Left kidney (tissue), 8 donors: ENCODE measurements around the gene SH3D21. TPM values are rescaled to one million over a fixed set of nuclear protein-coding genes. Genes with fewer than 3 reads are reported as not detected.

Source experiments
- DNase-seq: peaks from one replicate; pipeline ENCODE4 v3.0.0-alpha.2; 2013
- long read RNA-seq, 8 donors: transcript quantifications; one replicate each; lab custom pipeline, GENCODE V29; 2026
- polyA plus RNA-seq: library from polyadenylated mRNA; unstranded; fragments of 120-200 nt; gene quantifications from one replicate; pipeline ENCODE4 v1.2.1, GENCODE V29; 2013; ENCODE audit not compliant: insufficient read length

The SH3D21 gene
- 31.2 TPM for polyA plus RNA-seq
- long read RNA-seq, donor 1, partial matches to known transcripts: 34 of 241 reads
- long read RNA-seq, donor 1, other reads (novel, unspliced or antisense): 207 of 241 reads
- long read RNA-seq, donor 2, partial matches to known transcripts: 22 of 180 reads
- long read RNA-seq, donor 2, other reads (novel, unspliced or antisense): 158 of 180 reads
- long read RNA-seq, donor 3, partial matches to known transcripts: 13 of 116 reads
- long read RNA-seq, donor 3, other reads (novel, unspliced or antisense): 103 of 116 reads
- long read RNA-seq, donor 4: 0 reads
- long read RNA-seq, donor 5, partial matches to known transcripts: 18 of 352 reads
- long read RNA-seq, donor 5, other reads (novel, unspliced or antisense): 334 of 352 reads
- long read RNA-seq, donor 6: 0 reads
- long read RNA-seq, donor 7, partial matches to known transcripts: 29 of 293 reads
- long read RNA-seq, donor 7, other reads (novel, unspliced or antisense): 264 of 293 reads
- long read RNA-seq, donor 8: 0 reads

DNA sequence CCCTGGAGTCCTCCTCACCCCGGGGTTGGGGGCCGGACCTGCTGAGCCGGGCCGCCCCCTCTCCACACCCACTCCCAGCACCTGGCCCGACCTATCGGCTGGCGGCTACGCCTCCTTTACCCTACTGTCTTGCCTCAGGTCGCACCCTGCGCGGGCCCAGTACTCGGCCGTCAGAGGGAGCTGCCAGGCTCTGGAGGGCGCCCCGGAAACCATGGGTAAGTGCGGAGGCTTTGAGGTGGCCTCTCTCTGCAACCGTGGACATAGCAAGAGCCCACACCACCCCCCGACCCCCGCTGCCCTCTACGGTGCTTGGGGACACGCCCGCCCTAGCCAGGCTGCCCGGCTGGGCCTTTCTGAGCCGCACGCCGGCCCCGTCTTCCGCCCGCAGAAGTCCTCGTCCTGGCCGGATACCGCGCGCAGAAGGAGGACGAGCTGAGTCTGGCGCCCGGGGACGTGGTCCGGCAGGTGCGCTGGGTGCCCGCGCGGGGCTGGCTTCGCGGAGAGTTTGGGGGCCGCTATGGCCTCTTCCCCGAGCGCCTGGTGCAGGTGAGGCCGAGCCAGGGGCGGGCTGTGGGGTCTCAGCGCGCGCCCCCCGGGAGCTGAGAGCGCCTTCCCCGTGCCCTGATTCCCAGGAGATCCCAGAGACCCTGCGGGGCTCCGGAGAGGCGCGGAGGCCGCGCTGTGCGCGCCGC, at the start of gene SH3D21:
TSS of gene SH3D21 (plus strand) at position 159 of the 692 bp plus-strand sequence. CDS start at position 212, 53 bp downstream.
- no peak for DNase-seq

DNA sequence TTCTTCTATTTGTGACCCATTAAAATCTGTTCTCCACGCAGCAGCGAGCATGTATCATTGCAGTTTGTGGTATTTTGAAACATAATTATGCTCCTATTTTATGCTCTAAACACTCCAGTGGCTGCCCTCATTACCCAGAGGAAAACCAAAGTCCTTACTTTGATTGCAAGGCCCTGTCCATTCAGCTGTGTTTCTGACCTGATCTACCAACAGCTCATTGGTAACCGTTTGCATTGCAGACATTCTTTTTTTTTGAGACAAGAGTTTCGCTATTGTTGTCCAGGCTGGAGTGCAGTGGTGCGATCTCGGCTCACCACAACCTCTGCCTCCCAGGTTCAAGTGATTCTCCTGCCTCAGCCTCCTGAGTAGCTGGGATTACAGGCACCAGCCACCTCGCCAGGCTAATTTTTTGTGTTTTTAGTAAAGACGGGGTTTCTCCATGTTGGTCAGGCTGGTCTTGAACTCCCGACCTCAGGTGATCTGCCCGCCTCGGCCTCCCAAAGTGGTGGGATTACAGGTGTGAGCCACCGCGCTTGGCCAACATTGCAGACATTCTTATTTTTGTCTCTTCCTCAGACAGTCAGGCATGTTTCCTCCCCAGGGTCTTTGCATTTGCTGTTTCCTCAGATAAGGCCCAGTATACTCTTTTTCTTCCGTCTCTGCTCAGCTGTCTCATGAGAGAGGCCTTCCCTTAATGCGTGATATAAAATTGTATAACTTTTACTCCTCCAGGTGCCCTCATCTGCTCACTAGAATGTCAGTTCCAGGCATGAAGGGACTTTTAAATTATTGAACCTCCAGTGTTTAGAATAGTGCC, 49.4 kb upstream of the SH3D21 start:
- no peak for DNase-seq

DNA sequence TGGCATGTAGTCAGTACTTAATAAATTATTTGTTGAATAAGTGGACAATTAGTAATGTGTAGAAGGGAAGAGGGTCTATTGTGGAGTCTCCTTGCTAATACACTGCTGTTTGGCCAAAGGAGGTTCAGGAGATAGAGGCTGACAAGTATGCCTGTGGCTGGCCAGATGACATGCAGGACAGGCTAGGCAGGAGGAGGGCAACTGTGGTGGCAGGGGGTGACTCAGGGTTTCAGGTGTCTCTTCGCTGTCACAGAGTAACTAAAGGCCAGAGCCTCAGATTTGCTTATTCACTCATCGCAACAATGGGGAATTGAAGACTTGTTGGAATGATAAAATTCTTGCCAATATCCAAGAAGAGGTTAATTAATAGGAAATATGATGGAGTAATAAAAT, 48.8 kb upstream of the SH3D21 start:
- no peak for DNase-seq

DNA sequence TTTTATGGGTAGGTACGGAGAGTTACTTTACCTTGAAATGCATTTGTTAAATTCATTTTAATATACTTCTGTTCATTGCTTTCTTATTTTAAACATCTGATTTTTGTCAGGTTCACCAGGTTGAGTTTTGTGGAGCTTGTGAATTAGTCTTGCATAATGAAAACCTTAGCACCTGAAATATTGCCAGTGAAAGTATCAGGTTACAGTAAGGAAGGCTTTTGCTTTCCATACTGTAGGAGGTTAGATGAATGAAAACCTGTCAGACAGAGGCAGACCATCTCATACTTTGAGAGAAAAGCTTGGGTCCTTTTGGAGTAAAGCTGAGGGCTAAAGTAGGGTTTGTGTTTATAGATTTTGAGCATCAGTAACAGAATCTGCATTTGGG, 47.2 kb upstream of the SH3D21 start:
- no peak for DNase-seq

DNA sequence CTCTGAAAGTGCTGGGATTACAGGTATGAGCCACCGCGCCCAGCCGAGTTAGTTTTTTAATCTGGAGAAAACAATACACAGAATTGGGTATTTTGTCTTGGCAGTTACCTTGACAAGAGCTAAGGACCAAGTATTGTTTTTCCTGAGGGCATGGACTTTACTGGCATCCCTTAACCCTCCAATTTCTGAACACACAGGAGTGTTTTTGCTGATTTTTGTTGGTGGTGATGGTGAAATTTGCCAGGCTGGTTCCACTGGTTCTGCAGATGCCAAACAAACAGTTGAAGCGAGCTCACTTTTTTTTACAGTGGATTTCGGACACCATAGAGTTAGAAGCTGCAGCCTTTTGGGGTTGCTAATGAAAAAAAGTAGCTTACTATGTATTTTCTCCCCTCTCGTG, 37.2 kb upstream of the SH3D21 start:
- no peak for DNase-seq

DNA sequence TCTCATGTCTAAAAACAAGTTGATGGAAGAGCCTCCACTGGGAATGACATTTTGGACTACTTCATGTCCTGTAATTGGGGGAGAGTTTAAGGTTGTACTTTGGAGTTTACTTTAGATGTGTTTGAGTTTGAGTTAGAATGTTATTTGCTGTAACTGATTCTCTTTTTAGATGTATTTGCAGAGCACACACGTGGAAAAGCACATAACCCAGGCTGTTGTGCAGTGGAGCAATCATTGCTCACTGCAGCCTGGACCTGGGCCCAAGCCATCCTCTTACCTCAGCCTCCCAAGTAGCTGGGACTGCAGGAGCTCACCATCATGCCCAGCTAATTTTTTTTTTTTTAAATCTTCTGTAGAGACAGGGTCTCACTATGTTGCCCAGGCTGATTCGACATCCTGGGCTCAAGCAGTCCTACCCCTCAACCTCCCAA, 36.7 kb upstream of the SH3D21 start:
- DNase-seq: no peak

DNA sequence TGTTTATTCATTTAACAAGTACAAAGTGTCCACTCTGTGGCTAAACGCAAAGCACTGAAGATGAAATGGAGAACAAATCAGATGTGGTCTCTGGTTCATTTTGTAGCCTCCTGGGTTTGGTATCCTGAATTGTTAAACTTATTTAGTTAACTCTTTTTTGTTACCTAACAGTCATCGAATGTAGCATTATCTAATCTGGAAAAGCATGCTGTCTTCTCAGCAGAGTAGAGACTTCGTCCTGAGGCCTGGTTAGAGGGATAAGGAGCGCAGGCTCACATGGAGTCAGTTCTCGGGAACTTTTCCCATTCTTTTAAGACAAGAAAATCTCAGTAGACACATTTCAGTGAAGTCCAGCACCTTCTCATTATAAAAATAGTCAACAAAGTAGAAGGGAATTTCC, 33.1 kb upstream of the SH3D21 start:
- DNase-seq: no peak

DNA sequence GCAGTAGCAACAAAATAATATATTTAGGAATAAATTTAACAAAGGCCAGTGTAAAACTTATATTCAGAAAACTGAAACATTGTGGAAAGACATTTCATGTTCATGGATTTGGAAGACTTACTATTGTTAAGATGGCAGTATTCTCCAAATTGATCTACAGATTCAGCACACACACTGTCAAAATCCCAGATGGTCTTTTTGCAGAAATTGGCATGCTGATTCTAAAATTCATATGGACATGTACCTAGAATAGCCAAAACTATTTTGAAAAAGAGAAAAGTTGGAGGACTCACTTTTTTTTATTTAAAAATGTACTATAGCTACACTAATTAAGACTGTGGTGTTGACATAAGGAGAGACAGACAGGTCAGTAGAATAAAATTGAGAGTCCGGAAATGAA, 32.0 kb upstream of the SH3D21 start:
- no peak for DNase-seq

DNA sequence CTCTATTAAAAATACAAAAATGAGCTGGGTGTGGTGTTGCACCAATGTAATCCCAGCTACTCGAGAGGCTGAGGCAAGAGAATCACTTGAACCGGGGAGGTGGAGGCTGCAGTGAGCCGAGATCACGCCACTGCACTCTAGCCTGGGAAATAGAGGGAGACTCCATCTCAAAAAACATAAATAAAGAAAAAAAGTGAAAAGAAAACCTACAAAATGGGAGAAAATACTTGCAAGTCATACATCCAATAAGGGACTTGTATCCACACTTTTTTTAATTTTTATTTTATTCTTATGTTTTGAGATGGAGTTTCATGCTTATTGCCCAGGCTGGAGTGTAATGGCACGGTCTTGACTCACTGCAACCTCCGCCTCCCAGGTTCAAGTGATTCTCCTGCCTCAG, 29.5 kb upstream of the SH3D21 start:
- no peak for DNase-seq

DNA sequence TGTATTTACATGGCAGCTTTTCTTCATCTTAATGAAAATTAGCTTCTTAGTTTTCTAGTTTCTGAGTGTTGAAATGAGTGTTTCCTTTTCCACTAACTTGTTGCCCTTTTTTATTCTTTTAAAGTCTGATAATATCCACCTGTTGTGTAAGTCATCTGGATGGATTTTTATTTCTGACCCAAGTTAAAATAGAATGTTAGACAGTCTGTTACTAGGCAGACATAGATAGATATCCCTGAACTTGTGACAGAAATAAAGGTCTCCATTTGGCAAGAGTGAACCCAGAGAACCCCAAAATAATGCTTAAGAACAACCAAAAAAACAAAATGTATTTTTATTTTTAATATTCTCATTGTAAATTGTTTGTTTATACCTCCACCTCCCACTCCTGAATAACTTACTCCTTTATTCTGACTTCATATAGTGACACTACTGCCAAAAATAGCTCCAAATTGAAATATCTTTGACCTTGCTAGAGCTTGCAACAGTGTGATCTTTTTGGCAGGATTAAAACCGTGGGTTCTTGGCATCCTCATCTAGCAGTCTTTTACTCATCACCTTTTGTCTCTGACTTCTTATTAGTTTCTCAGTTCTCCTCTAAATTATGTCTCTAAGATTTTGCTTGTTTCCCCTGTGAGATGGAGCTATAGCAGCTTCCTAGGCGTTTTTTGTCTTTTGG, 26.9 kb upstream of the SH3D21 start:
- DNase-seq: no peak

DNA sequence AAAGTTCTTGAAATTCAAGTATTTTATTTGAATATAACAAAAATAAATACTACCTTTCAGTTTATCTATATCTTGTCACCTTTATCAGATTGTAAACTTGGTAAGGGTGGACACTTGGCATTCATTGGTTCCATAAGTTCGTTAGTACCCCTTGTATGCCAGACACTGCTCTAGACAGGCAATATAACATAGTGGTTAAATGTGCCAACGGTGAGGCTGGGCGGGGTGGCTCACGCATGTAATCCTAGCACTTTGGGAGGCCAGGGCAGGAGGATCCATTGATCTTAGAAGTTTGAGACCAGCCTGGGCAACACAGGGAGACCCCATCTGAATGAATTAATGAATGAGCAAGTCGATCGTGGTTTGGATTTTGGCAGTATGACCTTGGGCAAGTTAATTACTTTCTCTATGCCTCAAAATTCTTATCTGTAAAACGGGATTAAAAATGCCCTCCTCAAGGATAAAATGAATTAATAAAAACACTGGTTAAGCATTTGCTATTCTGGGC, 26.3 kb upstream of the SH3D21 start:
- DNase-seq: no peak

DNA sequence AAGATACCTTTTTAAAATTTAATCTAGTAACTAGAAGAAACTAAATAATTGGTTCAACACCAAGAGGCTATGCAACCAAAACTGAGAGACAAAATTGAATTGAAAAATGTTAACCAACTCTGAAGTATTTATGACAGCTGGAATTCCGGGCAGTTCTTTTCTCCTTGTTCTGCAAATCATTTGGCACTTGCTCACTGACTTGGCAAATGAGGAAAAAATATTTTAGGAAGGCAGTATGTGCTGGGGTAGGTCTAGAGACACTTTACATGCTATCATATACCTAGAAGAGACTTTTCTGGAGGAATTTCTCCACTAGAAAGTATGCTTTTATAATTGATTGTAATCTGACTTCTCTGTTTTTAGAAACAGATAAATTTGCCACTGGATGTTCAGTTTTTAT, 22.1 kb upstream of the SH3D21 start:
- DNase-seq: no peak

DNA sequence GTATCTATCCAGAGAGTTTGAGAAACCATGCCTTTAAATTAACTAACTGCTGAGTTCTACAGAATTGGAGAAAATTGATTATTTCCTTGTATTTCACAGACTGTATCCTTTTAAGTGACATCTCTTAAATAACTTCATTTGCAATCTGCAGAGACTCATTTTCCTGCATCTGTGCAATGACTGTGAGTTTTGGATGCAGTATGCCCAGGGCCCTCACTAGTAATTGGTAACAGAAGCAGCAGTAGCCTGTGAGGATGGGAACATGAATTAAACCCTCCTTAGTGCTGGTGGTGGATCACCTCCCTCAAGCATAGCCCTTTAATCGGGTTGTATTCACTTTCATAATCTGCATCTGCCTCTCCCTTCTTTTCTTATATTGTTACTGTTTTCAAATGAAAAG, 21.7 kb upstream of the SH3D21 start:
- DNase-seq: no peak

DNA sequence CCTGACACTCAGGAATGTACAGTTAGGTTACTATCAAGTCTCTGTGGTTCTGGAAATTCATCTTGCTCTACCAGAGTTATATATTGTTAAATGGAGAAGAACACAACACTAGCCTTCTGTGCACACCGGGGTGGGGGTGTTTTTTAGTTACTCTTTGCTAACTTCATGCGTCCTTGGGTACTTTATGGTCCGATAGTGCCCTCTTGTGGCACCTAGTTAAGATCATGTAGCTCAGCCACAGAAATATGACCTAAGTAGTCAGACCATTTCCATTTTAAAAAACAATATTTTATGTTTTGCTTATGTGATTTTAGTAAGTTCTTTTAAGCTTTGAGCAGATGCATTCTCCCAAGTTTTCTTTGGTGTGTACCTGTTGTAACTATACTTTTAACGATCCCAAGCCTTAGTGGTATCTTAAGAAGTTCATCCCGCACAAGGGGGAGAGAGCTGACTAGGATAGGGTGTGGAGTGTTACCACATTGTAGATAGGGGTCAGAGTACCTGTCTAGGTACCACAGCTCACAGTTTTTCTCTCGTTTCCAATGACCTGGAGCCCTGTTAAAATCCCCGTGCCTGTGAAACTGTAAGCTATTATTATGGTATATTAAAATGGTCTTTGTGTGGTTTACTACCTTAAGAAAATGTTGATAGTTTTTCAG, 20.6 kb upstream of the SH3D21 start:
- peak; percentile 83 for DNase-seq

DNA sequence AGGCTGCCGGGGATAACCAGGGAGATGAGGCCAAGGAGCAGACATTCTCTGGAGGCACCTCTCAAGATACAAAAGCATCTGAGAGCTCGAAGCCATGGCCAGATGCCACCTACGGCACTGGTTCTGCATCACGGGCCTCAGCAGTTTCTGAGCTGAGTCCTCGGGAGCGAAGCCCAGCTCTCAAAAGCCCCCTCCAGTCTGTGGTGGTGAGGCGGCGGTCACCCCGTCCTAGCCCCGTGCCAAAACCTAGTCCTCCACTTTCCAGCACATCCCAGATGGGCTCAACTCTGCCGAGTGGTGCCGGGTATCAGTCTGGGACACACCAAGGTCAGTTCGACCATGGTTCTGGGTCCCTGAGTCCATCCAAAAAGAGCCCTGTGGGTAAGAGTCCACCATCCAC, 19.4 kb upstream of the SH3D21 start:
- DNase-seq: no peak

DNA sequence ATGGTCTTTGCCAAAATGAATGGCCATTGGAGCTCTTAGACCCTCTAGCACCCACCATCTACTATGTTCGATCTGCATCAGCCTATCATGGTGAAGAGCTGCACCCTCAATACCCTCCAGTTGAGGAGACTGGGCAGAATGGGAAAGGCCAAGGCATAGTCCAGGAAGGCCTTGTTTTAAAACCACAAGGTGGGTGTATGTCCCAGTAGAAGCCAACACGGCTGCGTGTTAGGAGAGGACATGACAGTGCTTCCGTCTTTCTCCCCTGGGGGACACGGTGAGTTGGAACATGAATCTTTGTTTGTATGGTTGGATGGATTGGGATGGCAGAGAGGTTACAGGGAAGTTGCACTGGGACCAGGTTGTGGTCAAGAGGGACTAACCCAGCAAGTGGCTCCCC, 18.6 kb upstream of the SH3D21 start:
- DNase-seq: no peak

DNA sequence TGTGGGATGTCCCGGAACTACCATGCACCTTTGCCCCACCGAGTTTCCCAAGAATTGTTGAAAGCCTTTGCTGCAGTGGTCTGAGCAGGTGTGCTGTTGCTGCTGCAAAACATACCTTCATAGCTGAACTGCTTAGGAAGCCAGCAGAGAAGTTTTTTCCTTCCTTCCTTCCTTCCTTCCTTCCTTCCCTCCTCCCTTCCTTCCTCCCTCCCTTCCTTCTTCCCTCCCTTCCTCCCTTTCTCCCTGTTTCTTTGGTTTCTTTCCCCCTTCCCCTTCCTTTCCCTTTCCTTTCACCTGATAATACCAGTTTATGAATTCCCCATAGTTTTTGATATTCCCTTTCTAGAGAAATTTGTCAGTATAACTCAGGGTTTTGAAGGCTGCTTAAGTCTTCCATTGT, 10.8 kb upstream of the SH3D21 start:
- DNase-seq: no peak

DNA sequence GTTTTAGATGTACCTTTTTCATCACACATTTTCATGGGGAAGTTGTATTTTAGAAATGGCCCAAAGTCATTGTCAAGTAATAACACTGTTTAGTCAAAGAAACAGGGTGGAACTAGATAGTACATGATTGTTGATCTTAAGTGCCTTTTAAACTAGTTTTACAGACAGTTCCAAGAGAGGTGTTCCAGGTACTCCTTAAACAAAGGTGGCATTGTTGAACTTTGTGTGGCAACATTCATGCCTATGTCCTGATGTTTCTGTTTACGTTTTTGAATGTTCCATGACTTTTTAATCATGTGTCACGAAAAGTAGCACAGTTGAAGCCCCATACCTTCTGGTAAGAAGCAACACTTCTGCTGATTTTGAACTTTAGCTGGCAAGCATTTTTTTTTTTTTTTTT, 9.1 kb upstream of the SH3D21 start:
- no peak for DNase-seq

DNA sequence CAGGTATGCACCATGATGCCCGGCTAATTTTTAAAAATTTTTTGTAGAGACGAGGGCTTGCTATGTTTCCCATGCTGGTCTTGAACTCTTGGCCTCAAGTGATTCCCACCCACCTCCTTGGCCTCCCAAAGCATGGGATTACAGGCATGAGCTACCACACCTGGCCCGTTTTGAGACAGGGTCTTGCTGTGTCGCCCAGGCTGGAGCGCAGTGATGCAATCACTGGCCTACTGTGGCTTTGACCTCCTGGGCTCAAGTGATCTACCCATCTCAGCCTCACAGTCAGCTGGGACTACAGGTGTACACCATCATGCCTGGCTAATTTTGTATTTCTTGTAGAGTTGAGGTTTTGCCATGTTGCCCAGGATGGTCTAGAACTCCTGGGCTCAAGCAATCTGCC, 7.5 kb upstream of the SH3D21 start:
- DNase-seq: no peak

DNA sequence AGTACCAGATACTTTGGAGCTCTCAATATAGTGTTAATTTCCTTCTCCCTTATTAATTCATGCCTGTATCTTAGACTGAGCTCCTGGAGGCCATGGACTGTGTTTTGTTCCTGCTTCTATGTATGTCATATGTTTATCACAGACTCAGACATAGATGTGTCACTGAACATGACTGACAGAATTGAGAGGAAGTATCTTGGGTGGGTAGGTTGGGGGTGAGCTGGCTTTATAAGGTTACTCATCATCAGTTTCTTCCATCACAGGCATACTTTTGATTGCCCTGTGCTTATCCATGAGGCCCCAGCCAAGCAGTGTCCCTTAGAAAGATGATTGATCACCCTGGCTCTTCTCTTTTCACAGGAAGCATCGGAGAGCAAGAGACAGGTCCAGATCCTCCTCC, 5.6 kb upstream of the SH3D21 start:
- DNase-seq: no peak

DNA sequence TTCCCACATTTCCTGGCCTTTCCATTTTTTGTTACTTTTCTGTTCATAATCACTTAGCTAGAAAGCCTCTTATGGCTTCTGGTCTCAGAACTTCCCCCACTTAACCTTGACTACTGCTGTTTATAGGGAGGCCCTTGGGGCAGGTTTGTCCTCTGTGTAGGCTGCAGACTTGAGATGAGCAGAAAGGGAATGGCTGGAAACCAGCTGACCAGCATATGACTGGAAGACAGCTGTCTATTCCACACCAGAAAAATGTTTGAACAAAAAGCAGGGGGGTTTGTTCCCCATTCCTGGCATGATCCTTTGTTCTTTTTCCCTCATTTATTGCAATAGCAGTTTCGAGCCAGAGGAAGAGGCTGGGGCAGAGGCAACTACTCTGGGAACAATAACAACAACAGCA, 4.9 kb upstream of the SH3D21 start:
- no peak for DNase-seq
